HG02840 (cell line): ENCODE measurements around the gene IL20RB.

ENCODE experiments used
- ATAC-seq: cut with Tn5 transposase; IDR thresholded peaks from one replicate; pipeline ENCODE4 v1.9.1; 2021; ENCODE audit warnings: mild to moderate bottlenecking, moderate library complexity, moderate number of reproducible peaks; ENCODE audit not compliant: unreplicated experiment, low FRiP score

IL20RB gene, protein sequence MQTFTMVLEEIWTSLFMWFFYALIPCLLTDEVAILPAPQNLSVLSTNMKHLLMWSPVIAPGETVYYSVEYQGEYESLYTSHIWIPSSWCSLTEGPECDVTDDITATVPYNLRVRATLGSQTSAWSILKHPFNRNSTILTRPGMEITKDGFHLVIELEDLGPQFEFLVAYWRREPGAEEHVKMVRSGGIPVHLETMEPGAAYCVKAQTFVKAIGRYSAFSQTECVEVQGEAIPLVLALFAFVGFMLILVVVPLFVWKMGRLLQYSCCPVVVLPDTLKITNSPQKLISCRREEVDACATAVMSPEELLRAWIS

DNA sequence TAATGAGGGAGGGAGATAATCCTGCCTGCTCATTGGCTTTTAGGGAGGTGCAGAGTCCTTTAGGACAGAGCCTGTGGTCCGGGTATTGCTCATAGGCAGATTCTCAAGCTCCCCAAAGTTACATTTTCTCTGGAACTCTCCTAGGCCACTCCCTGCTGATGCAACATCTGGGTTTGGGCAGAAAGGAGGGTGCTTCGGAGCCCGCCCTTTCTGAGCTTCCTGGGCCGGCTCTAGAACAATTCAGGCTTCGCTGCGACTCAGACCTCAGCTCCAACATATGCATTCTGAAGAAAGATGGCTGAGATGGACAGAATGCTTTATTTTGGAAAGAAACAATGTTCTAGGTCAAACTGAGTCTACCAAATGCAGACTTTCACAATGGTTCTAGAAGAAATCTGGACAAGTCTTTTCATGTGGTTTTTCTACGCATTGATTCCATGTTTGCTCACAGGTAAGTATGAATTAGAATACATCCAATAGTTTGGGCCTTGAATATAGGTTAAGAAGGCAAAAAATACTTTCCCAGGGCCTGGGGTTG lies at the start of gene IL20RB:
IL20RB (plus strand) TSS at position 233 of the 538 bp plus-strand sequence; CDS start at position 364, 131 bp downstream.
- ATAC-seq = no peak

DNA sequence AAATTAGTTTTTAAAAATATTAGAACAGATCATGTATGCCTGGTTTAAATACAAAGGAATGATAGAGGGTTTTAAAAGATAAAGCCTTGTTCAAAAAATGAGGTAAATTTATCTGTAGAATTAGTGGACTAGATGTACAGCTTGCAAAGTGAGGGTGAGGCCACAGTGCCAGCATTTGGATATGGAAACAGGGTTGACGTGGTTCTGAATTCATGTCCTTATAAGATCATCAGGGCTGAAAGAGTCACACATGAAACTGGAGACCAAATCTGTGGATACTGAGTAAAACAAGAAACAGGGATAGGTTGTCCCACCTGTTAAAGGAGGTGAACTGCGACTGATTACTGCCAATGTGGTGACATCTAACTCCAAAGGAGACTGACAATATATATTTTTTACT lies 49.5 kb upstream of the IL20RB start:
- ATAC-seq = no peak

DNA sequence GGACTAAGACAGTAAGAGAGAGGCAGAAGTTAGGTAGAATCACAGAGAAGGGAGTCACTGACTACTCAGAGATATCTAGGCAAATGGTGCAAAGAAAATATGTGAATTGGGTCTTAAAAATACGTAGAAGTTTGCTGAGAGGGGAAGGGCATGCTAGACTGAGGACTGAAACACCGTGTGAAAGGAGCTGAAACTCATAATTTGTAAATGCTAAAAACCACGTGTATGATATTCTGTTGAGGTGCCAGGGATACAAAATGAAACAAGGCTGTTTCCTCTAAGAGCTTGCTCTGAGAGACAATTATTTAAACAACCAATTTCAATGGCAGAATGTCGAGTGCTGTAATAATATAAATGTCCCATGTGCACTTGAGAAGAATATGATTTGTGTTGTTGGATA lies 48.6 kb upstream of the IL20RB start:
- no peak for ATAC-seq

DNA sequence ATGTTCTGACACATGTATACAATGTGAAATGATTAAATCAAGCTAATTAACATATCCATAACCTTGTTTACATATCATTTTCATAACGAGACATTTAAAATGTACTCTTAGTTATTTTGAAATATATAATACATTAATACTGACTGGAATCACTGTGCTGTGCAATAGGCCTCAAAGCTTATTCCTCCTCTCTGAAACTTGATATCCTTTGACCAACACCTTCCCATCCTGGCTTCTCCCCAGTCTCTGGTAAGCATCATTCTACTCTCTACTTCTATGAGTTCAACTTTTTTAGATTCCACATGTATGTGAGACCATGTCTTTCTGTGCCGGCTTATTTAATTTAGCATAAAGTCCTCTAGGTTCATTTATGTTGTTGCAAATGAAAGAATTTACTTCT lies 47.1 kb upstream of the IL20RB start:
- no peak for ATAC-seq

DNA sequence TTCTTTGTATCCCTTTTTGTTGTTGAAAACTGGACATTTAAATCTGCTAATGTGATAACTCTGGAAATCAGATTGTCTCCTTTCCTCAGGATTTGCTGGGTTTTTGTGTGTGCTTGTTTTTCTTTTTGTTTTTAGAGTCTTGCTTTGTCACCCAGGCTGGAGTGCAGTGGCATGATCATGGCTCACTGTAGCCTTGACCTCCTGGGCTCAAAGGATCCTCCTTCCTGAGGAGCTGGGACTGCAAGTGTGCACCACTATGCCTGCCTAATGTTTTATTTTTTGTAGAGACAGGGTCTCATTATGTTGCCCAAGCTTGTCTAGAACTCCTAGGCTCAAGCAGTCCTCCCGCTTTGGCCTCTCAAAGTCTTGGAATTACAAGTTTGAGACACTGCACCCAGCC lies 44.6 kb upstream of the IL20RB start:
- ATAC-seq = no peak

DNA sequence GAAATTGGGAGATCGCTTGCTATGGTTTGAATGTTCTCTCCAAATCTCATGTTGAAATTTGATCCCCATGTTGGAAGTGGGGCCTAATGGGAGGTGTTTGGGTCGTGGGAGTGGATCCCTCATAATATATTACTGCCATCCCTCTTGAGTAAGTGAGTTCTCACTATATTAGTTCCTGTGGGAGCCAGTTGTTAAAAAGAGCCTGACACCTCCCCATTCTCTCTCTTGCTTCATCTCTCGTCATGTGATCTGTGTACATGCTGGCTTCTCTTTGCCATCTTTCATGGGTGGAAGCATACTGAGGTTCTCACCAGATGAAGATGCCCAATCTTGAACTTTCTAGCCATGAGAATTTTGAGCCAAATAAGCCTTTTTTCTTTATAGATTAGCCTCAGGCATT lies 43.0 kb upstream of the IL20RB start:
- ATAC-seq = no peak

DNA sequence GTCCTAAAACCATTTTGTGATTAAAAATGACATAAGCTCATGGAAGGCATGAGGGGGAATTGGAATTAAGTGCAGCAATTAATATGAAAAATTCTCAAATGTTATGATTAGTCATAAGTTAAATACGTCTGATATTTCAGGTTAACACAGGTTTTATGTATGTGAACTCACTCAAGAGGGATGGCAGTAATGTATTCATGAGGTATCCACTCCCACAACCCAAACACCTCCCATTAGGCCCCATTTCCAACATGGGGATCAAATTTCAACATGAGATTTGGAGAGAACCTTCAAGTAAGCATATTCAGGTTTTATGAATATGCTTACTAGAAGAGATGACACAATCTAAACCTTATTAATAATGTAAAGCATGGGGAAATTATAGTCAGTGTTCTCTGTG lies 41.6 kb upstream of the IL20RB start:
- ATAC-seq = no peak

DNA sequence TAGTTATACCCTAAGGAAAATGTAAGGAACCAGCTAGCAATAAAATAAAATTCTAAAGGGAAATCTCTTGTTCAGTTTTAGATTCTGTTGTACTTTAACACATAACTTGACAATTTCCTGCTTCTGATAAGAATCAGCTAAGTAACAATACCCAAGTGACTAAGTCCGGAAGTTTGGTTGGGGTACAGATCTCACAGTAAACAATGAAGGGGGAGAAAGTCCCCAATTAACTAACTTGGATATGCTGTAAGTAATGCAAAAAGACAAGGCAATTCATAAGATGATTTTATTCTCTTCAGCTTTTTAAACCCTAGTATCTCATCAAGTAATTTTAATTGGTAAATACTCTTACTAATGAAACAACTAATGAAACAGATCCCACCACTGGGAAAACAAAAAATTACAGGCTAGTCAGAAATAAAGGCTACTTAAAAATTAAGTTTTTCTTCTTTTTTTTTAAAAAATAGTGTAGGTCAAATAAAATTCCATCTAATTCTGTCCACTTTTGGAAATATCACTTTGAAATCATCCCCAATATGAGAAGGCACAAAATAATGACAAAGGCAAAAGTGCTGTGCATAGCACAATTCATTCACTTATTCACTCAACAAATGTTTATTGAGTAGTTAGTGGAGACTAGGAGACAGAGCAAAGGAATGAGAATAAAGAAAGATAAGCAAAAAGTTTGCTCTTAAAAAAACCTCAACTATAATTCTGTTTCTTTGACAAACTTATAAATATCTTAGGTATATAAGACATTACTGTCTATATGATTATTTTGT lies 37.8 kb upstream of the IL20RB start:
- no peak for ATAC-seq

DNA sequence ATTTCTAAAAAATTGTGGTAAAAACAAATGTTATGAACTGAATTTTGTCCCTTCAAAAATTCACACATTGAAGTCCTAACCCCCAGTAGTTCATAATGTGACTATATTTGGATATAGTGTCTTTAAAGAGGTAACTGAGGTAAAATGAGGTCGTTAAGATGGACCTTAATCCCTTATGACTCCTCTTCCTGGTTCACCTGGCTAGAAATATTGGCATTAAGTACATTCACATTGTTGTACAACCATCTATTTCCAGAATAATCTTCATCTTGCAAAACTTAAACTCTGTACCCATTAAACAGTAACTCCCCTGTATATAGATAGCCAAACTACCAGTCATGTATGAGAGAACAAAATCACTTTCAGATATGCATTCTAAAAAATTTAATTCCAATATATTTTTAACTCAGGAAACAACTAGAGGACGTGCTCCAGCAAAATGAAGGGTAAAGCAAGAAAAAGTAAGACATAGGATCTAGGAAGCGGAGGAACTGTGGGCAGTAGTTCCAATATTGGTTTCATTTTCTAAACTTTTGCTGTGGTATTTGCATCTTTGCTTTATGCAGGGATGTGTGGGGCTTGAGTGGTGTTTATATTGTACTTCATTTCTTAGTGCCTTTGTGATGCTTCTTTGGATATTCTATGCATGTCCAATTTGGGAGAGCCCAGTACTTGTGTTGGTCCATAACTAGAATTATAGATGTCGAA lies 36.7 kb upstream of the IL20RB start:
- no peak for ATAC-seq

DNA sequence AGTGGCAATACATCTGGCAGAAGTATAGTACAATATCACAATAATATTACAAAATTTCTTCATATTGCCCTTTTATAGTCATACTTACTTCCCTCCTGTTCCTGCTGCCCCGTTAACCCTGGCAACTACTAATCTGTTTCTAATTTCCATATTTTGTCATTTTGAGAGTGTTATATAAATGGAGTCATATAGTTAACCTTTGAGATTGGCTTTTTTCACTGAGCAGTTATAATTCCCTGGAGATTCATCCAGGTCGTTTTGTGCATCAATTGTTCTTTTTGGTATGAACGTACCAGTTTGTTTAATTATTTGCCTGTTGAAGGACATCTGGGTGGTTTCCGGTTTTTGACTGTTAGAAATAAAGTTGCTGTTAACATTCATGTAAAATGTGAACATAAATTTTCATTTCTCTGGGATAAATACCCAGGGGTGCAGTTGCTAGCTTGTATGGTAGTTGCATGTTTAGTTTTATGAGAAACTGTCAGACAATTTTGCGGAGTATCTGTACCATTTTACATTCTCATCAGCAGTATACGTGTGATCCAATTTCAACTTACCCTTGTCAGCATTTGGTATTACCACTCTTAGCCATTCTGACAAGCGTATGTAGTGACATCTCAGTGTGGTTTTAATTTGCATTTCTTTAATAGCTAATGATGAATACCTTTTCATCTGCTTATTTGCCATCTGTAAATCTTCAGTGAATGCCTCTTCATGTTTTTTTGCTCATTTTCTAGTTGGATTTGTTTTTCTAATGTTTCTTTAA lies 32.2 kb upstream of the IL20RB start:
- ATAC-seq = no peak

DNA sequence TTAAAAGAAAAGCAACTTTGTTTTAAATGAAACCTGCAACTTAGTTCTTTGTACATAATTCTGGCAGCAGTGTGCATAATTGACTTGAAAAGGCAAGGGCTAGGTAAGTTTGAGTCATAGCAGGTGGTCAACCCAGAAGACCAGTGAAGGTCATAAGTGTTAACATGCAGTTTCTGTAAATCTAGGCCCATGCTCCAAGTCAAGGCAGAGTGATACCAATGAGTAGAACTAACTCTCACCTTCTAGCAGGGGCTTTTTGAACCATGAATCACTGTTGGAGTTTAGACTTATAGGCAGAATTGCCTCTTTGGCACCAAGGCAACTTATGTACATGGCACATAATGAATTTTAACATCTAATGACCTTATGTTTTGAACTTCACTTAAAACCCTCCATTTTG lies 29.5 kb upstream of the IL20RB start:
- ATAC-seq = no peak

DNA sequence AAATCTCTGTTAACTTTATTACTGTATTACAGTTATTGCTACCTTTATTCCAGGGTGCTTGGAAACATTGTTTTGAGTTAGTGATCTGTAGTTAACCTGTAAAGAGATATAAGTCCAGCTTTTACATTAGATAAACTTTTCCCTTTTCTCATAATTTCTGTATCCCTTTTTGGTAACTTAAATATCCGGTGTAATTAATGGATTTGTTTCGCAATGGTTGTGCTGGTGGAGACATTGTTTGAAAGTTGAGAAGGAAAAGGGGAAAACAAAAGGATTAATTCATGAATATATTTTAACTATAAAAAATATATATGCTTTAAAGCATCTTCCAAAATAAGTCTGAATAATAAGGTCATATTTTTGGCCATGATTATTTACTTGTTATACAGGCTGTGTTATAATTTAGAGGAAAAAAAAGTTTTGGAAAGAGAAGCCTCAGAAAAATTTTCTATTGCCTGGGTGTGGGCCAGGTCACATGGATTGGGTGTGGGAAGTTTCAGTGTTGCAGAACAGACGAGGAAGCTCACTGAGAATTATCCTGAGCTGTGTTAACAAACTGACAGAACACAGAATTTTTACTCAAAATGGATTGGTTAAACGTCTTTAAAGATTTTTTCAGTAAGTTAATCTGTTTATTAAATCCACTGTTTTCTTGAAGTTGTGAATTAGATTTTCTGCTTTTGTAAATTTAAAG lies 27.7 kb upstream of the IL20RB start:
- ATAC-seq = no peak

DNA sequence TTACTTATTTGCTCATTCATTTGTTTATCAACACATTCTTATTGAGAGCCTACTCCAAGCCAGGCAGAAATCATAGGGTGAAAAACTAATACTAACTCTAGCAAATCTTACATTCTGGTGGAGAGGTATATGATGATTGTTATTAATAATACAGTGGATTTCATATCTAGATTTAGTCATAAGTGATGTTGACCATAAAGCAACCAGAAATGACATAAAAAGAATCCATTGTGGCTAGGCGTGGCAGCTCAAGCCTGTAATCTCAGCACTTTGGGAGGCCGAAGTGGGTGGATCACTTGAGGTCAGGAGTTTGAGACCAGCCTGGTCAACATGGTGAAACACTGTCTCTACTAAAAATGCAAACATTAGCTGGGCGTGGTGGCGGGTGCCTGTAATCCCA lies 26.2 kb upstream of the IL20RB start:
- no peak for ATAC-seq

DNA sequence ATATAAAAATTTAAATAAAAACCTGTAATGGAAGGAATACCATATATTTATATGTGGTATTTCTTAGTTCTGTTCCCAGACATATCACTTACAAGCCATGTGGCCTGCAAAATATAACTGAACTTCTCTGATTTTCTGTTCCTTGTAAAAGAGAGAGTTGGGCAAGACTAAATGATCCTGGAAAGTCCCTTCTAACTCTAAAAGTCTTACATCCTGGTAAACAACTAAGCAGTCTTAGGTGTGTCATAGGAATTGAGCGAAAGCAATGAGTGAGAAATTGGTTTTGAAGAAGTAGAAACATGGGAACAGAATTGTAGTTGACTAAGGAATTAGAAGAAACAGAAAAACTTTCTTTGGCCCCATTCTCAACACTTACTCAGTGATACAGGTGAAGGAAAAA lies 25.3 kb upstream of the IL20RB start:
- ATAC-seq = no peak

DNA sequence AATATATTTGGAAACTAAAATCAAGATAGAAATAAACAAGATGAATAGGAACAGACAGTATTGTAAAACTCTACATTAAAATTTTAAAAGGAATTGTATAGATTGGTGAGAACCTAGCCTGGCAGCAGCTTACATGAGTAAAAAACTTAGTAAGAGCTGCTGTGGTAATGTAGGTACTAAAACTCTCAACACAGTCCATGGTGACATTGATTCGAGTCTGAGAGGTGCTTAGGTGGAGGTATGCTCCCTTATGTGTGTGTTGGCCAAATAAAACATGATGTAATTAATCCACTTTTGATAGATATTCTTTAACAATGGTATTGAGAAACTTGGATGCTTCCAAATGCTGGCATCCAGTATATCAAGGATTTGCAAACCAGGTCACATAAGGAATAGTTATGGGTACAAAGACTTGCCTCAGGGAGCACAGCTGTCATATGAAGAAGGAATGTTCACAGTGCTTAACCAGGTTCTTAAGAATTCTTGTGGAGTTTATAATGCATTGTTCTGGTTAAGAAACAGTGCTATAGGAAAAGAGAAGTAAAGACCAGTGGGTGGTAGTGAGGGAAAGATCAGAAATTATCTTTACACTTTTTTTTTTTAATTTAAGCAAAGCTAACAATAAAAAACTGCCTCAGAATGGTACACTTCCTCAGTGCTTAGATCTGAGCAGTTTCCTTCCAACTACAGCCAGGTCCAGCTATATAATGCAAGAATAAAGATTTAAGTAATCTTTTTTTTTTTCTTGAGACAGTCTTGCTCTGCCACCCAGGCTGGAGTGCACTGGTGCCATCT lies 24.6 kb upstream of the IL20RB start:
- no peak for ATAC-seq

DNA sequence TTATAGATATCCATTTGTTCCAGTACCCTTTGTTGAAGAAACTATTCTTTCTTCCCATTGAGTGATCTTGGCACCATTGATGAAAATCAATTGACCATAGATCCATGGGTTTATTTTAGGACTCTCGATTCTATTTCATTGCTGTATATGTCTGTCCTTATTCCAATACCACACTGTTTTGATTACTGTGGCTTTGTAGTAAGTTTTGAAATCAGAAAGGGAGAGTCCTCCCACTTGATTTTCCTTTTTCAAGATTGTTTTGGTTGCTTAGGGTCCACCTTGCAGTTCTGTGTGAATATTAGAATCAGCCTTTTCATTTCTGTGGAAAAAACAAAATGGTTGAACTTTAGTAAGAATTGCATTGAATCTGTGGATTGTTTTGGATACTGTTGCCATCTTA lies 20.6 kb upstream of the IL20RB start:
- no peak for ATAC-seq

DNA sequence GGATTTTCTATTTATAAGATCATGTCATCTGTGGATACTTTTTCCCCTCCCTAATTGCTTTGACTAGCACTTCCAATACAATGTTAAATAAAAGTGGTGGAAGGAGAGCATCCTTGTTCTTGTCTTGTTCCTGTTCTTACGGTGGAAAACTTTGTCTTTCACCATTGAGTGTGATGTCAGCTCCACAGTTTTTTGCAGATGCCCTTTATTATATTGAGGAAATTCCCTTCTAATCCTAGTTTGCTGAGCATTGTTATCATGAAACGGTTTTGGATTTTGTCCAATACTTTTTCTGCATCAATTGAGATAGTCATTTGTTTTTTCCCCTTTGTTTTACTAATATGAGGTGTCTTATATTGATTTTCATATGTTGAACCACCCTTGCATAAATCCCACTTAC lies 19.9 kb upstream of the IL20RB start:
- no peak for ATAC-seq

DNA sequence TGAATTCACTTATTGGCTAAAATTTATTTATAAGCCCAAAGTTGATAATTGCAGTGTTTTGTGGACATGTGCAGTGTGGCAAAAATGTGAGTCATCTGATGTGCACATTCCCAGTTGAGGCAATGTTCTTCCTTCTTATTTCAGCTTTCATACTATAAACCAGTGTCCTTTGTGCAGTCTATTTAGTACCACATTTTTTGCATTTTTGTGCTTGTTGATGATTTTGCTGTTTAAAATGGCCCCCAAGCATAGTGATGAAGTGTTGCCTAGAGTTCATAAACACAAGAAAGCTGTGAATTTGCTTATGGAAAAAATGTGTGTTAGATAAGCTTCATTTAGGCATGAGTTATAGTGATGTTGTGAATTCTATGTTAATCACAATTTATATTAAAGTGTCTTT lies 19.4 kb upstream of the IL20RB start:
- no peak for ATAC-seq

DNA sequence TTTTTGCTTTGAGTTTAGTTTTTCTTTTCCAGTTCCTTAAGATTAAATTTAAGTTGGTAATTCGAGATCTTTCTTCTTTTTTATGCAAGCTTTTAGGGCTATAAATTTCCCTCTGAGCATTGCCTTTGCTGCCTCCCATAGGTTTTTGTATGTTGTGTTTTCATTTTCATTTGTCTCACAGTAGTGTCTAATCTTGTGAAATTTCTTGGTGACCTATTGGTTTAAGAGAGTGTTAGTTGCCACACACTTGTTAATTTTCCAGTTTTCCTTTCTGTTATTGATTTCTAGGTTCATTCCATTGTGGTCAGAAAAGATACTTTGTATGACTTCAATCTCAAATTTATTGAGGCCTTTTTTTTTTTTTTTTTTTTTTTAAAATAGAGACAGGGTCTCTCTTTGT lies 18.3 kb upstream of the IL20RB start:
- ATAC-seq = no peak
